ENCODE results near the gene NAALADL1. TPM values are rescaled to one million over a fixed set of nuclear protein-coding genes. Genes with fewer than 3 reads are reported as not detected.
A peak's percentile ranks its signal among the peaks of the same experiment; 100 is the strongest.

NAALADL1 gene
- total RNA-seq, 1 donor from 2014 or later, result 13.0 TPM

- H3K27me3 Mint-ChIP-seq, result no peaks in the 10 kb centered on the region
- peaks cover 13% of the 10 kb centered on the region for H3K4me1 Mint-ChIP-seq
- intact Hi-C loops (cut with micrococcal nuclease), result no loop called here
- H3K36me3 Mint-ChIP-seq (ENCODE audit: low read depth), result peaks cover 25% of the 10 kb centered on the region
- H3K9me3 Mint-ChIP-seq, result no peaks in the 10 kb centered on the region
- no peak for DNase-seq
- no peak overlapping the region for H3K4me3 Mint-ChIP-seq
- no peak overlapping the region for H3K27ac Mint-ChIP-seq
Observed at GRCh38 chr11:65089621-65090020, 31.3 kb upstream of the NAALADL1 start.

DNA sequence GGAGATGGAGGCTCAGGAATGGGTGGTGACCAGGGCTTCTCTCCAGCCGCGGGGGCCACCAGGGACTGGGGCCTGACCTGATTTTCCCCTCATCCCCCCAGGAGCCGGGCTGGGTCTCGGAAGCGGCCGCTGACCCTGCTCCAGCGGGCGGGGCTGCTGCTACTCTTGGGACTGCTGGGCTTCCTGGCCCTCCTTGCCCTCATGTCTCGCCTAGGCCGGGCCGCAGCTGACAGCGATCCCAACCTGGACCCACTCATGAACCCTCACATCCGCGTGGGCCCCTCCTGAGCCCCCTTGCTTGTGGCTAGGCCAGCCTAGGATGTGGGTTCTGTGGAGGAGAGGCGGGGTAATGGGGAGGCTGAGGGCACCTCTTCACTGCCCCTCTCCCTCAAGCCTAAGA is 29.5 kb upstream of the NAALADL1 start:
- H3K27ac Mint-ChIP-seq, result no peak overlapping the region
- no peaks in the 10 kb centered on the region for H3K9me3 Mint-ChIP-seq
- no peak for DNase-seq
- peaks cover 39% of the 10 kb centered on the region for H3K36me3 Mint-ChIP-seq (ENCODE audit: low read depth)
- no peak overlapping the region for H3K4me3 Mint-ChIP-seq
- intact Hi-C loops (cut with micrococcal nuclease), result no loop called here
- H3K4me1 Mint-ChIP-seq, result peaks cover 27% of the 10 kb centered on the region
- peaks cover 2% of the 10 kb centered on the region for H3K27me3 Mint-ChIP-seq

DNA sequence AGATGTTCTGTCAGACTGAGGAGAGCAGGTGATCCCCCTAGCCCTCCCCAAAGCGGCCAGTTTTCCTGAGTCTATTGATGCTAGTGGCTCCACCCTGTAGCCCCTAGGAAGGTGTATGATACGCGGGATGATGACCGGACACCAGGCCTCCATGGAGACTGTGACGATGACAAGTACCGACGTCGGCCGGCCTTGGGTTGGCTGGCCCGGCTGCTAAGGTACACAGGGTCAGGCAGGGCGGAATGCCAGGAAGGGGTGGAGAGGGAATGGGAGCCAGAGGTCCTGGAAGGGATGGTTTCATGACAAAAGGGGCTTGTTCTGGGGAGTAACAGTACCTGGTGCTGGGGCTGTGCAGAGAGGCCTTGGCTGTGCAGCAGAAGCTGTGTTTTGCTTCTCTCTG is 28.9 kb upstream of the NAALADL1 start:
- Mint-ChIP-seq H3K36me3 (ENCODE audit: low read depth) (peaks cover 43% of the 10 kb centered on the region), H3K4me1 (peaks cover 32% of the 10 kb centered on the region), H3K27ac (no peak overlapping the region), H3K9me3 (no peaks in the 10 kb centered on the region), H3K27me3 (peaks cover 2% of the 10 kb centered on the region), H3K4me3 (no peak overlapping the region)
- intact Hi-C loops (cut with micrococcal nuclease), result no loop called here
- DNase-seq, result no peak

- Mint-ChIP-seq H3K36me3 (ENCODE audit: low read depth) (peaks cover 47% of the 10 kb centered on the region), H3K27ac (no peak overlapping the region), H3K4me3 (no peak overlapping the region), H3K9me3 (no peaks in the 10 kb centered on the region), H3K27me3 (peaks cover 2% of the 10 kb centered on the region), H3K4me1 (peaks cover 35% of the 10 kb centered on the region)
- DNase-seq, result no peak
- intact Hi-C loops (cut with micrococcal nuclease), result no loop called here
Observed at GRCh38 chr11:65086809-65087208, 28.5 kb upstream of the NAALADL1 start.

GRCh38 chr11:65085446-65085845 is 27.1 kb upstream of the NAALADL1 start:
- peaks cover 44% of the 10 kb centered on the region for H3K4me1 Mint-ChIP-seq

DNA sequence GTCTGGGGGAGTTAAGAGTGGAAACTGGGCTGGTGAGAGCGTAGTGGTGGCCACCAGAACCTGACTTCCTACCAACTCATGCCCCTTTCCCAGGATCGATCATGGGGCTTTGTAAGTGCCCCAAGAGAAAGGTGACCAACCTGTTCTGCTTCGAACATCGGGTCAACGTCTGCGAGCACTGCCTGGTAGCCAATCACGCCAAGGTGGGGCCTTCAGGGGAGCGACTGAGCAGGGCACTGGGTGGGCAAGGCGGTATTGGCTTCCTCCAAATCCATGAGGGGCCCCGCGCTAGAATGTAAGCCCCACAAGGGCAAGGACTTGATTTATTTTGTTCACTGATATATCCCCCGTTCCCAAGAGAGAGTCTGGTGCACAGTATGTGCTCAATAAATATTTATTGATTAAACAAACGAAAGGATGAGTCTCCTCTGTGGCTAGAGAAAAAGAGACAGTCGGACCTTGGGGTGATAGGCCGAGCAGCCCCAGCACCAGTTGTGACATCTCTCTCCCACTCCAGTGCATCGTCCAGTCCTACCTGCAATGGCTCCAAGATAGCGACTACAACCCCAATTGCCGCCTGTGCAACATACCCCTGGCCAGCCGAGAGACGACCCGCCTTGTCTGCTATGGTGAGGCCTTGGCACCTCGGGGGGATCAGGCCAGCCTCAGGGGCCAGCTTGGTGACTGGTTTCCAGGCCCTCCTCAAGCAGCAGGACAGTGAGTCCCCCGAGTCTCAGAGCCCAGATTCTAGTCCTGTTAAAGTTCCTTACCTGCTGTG is 26.4 kb upstream of the NAALADL1 start:
- Mint-ChIP-seq H3K4me1 (peaks cover 46% of the 10 kb centered on the region), H3K27ac (peak overlapping the region; percentile 99), H3K4me3 (peak overlapping the region; percentile 99), H3K27me3 (peaks cover 2% of the 10 kb centered on the region), H3K9me3 (no peaks in the 10 kb centered on the region), H3K36me3 (ENCODE audit: low read depth) (peaks cover 62% of the 10 kb centered on the region)
- intact Hi-C loops (cut with micrococcal nuclease), result loop anchor here (1.0 kb wide), 6 partner anchors 12 to 70 kb away; partner anchors contain the start of genes ARL2, FAU, MRPL49 and SNX15
- peak; percentile 66 for DNase-seq

More at GRCh38 chr11:65085446-65085845, 27.1 kb upstream of the NAALADL1 start:
- no peaks in the 10 kb centered on the region for H3K9me3 Mint-ChIP-seq
- peak overlapping the region; percentile 99 for H3K27ac Mint-ChIP-seq
- no peak for DNase-seq
- peaks cover 57% of the 10 kb centered on the region for H3K36me3 Mint-ChIP-seq (ENCODE audit: low read depth)
- intact Hi-C loops (cut with micrococcal nuclease), result no loop called here
- peak overlapping the region; percentile 99 for H3K4me3 Mint-ChIP-seq
- H3K27me3 Mint-ChIP-seq, result peaks cover 2% of the 10 kb centered on the region

GRCh38 chr11:65083834-65084597 is 25.7 kb upstream of the NAALADL1 start, which contains the start of the genes CDCA5 and ZFPL1:
Gene CDCA5 (minus strand): TSS chr11:65084040. CDS start chr11:65083978, 62 bp downstream.
Gene ZFPL1 (plus strand): TSS chr11:65084222. CDS start chr11:65084699, 477 bp downstream.
- intact Hi-C loops (cut with micrococcal nuclease), result loop anchor here (1.0 kb wide), 6 partner anchors 12 to 70 kb away; partner anchors contain the start of genes ARL2, FAU, MRPL49 and SNX15
- peak within 1 kb of the TSS; percentile 99 for H3K4me3 Mint-ChIP-seq
- peaks cover 46% of the 10 kb centered on the region for H3K4me1 Mint-ChIP-seq
- DNase-seq, result peak; percentile 100
- H3K9me3 Mint-ChIP-seq, result no peaks in the 10 kb centered on the region
- peak within 1 kb of the TSS; percentile 99 for H3K27ac Mint-ChIP-seq
- peaks cover 2% of the 10 kb centered on the region for H3K27me3 Mint-ChIP-seq
- peaks cover 62% of the 10 kb centered on the region for H3K36me3 Mint-ChIP-seq (ENCODE audit: low read depth)

DNA sequence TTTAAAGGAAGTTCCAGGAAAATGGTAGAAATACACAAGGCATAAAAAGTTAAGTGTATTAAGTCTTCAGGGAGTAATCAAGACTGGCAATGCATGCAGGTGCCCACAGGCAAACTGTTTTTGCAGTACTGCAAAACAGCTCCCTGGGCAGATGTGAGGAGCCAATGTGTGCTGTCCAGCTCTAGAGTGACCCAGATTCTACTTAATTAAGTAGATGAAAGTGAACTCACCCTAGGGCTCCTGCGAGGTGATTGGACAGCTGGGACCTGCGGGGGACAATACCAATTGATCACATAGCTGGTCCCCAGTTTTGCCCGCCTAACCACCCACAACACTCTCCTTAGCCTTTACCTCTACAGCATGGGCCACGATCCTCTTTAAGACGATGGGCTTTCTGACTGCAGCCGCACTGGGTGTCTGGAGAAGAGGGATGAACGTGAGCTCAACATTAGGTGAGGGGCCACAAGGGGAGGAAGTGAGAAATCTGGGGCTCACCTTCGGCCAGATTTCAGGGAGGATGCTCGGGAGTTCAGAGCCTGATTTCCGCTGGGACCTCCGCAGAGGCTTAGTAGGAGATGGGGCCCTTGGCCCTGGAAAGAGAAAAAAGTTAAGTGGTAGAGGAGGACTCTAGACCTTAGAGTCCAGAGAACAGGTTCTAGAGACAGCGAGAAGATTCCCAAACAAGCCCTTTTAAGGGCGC is 24.9 kb upstream of the NAALADL1 start:
- Mint-ChIP-seq H3K4me3 (peak overlapping the region; percentile 99), H3K4me1 (peaks cover 52% of the 10 kb centered on the region), H3K27me3 (peaks cover 2% of the 10 kb centered on the region), H3K36me3 (ENCODE audit: low read depth) (peaks cover 60% of the 10 kb centered on the region), H3K9me3 (no peaks in the 10 kb centered on the region), H3K27ac (peak overlapping the region; percentile 99)
- intact Hi-C loops (cut with micrococcal nuclease), result no loop called here
- no peak for DNase-seq

DNA sequence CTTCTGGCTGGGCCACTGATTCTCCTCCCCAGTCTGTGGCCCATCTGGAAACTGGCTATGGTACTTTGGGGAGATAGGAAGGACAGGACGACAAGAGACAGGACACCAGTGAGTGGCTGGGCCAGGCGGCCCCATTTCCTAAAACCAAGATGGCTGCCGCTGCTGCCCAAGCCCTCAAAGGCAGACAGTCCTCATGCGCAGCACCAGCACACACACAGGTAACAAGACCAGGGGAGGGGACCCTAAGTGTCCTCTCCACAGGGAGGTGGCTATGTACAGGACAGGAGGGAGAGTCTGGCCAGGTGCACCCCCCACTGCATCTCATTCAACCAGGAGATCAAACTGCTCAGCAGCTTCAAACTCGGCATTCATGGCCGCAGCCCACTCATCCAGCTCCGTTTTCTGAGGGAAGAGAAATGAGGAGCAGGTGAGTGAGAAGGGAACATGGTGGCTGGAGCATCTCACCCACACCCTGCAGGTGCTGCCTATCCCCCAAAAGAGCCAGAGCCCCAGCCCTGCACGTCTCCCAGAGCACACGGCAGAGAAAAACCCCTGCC is 20.5 kb upstream of the NAALADL1 start:
- no peak overlapping the region for H3K4me3 Mint-ChIP-seq

DNA sequence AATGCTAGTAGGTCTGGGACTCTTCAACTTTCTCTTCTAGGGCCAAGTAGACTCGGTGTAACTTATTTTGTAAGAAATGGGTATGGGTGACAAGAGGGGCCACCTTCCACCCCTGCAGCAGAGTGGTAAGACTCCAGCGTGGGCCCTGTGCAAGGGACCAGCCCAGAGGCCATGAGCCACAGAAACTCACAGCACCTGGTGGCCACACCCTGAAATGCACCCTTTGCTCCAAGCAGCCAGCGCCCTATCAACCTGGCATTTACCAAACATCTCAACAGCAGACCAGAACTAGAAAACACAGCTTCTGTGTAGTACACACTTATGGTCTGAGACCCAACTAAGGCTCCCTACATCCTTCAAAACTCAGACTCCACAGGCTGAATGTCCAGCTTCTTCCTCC is 19.8 kb upstream of the NAALADL1 start:
- Mint-ChIP-seq H3K9me3 (no peaks in the 10 kb centered on the region), H3K4me1 (peaks cover 37% of the 10 kb centered on the region), H3K27me3 (no peaks in the 10 kb centered on the region), H3K4me3 (no peak overlapping the region), H3K27ac (peak overlapping the region; percentile 65), H3K36me3 (ENCODE audit: low read depth) (peaks cover 52% of the 10 kb centered on the region)
- intact Hi-C loops (cut with micrococcal nuclease), result no loop called here
- DNase-seq, result peak; percentile 92

More for the DNA sequence above, 20.5 kb upstream of the NAALADL1 start:
- DNase-seq, result no peak
- intact Hi-C loops (cut with micrococcal nuclease), result no loop called here
- Mint-ChIP-seq H3K4me1 (peaks cover 43% of the 10 kb centered on the region), H3K36me3 (ENCODE audit: low read depth) (peaks cover 57% of the 10 kb centered on the region), H3K27me3 (peaks cover under 1% of the 10 kb centered on the region), H3K27ac (peak overlapping the region; percentile 65), H3K9me3 (no peaks in the 10 kb centered on the region)

DNA sequence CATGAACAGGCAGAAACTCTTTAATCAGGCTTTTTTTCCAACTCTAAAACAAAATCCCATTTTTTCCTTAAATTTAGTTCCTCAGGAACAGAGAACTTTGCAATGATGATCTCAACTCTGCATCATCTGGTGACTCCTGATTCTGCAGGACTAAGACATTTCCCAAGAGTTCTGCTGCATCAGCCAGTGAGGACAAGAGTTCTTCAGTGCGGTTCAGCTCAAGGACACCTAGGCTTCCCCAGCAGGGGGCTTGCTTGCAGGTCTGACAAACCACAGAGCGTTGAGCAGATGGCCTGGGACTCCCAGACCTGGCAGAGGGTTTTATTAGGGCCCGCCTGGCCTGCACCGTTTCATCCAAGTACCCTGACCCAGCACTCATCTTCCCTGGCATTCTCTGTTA is 19.1 kb upstream of the NAALADL1 start:
- Mint-ChIP-seq H3K27ac (no peak overlapping the region), H3K36me3 (ENCODE audit: low read depth) (peaks cover 46% of the 10 kb centered on the region), H3K4me1 (peaks cover 31% of the 10 kb centered on the region), H3K4me3 (no peak overlapping the region), H3K27me3 (no peaks in the 10 kb centered on the region), H3K9me3 (no peaks in the 10 kb centered on the region)
- DNase-seq, result no peak
- intact Hi-C loops (cut with micrococcal nuclease), result no loop called here

- Mint-ChIP-seq H3K4me1 (peaks cover 4% of the 10 kb centered on the region), H3K36me3 (ENCODE audit: low read depth) (peaks cover 12% of the 10 kb centered on the region), H3K4me3 (no peak overlapping the region), H3K27ac (no peak overlapping the region), H3K27me3 (no peaks in the 10 kb centered on the region), H3K9me3 (no peaks in the 10 kb centered on the region)
- intact Hi-C loops (cut with micrococcal nuclease), result no loop called here
- DNase-seq, result no peak
Observed at GRCh38 chr11:65072631-65072966, 14.2 kb upstream of the NAALADL1 start.

GRCh38 chr11:65071907-65072630 is 13.7 kb upstream of the NAALADL1 start:
- no peak overlapping the region for H3K4me3 Mint-ChIP-seq
- intact Hi-C loops (cut with micrococcal nuclease), result no loop called here
- no peak for DNase-seq
- no peak overlapping the region for H3K27ac Mint-ChIP-seq
- peaks cover 2% of the 10 kb centered on the region for H3K4me1 Mint-ChIP-seq
- no peaks in the 10 kb centered on the region for H3K27me3 Mint-ChIP-seq
- H3K9me3 Mint-ChIP-seq, result no peaks in the 10 kb centered on the region
- peaks cover 7% of the 10 kb centered on the region for H3K36me3 Mint-ChIP-seq (ENCODE audit: low read depth)
